Measurements from ENCODE around the gene PTGS1. TPM values are rescaled to one million over a fixed set of nuclear protein-coding genes. Genes with fewer than 3 reads are reported as not detected.

PTGS1 gene
- total RNA-seq, 4 donors from 2014 or later: 14.2 to 27.9 (median 20.2) TPM

DNA sequence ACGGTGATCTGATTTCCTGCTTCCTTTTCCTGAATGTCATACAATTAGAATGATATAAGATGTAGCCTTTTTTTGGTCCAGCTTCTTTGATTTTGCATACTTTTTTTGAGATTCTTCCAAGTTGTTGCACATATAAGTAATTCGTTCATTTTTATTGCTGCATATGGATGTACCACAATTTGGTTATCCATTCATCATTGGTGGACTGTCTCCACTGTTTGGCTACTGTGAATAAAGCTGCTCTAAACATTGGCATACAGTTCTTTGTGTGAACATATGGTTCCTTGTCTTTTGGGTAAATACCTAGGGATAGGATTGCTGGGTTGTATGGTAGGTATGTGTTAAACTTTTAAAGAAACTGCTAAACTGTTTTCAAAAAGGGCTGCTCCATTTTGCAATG, 54.3 kb downstream of the PTGS1 start:
- no peak overlapping the region for H3K27ac ChIP-seq
- H3K4me1 ChIP-seq: no peaks in the 10 kb centered on the region
- no peaks in the 10 kb centered on the region for H3K27me3 ChIP-seq
- H3K9me3 ChIP-seq: peaks cover 4 to 8% of the 10 kb centered on the region in 2 donors
- 30 to 43% methylated on average over 2 of the region's 2 CpGs for WGBS, 2 donors (ENCODE audit: low coverage in 1 of 2)
- H3K36me3 ChIP-seq: no peaks in the 10 kb centered on the region
- no peak for DNase-seq
- no peak overlapping the region for H3K4me3 ChIP-seq
- in situ Hi-C loops (cut with MboI; ENCODE audit: low pct_ligation_motif_present in 1 of 4, low pct_unique_long_range_greater_than_20kb in 1 of 4, low sequenced_read_pairs in 3 of 4) (no loop called here), intact Hi-C loops (cut with DNase I; ENCODE audit: low total_unique reads) (no loop called here)
- TF ChIP-seq POLR2AphosphoS5 (IDR thresholded peaks at IDR 0.05) (no peak), EP300 (IDR thresholded peaks at IDR 0.05; ENCODE audit: low read depth) (no peak), POLR2A (IDR thresholded peaks at IDR 0.05) (no peak)
- TF ChIP-seq, protein P1, sequence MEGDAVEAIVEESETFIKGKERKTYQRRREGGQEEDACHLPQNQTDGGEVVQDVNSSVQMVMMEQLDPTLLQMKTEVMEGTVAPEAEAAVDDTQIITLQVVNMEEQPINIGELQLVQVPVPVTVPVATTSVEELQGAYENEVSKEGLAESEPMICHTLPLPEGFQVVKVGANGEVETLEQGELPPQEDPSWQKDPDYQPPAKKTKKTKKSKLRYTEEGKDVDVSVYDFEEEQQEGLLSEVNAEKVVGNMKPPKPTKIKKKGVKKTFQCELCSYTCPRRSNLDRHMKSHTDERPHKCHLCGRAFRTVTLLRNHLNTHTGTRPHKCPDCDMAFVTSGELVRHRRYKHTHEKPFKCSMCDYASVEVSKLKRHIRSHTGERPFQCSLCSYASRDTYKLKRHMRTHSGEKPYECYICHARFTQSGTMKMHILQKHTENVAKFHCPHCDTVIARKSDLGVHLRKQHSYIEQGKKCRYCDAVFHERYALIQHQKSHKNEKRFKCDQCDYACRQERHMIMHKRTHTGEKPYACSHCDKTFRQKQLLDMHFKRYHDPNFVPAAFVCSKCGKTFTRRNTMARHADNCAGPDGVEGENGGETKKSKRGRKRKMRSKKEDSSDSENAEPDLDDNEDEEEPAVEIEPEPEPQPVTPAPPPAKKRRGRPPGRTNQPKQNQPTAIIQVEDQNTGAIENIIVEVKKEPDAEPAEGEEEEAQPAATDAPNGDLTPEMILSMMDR (IDR thresholded peaks at IDR 0.05): no peak

GRCh38 chr9:122426723-122427122, 55.9 kb downstream of the PTGS1 start:
- no peak for TF ChIP-seq POLR2A (IDR thresholded peaks at IDR 0.05)
- TF ChIP-seq, protein P1 (IDR thresholded peaks at IDR 0.05): no peak
- no peak overlapping the region for H3K27ac ChIP-seq
- no peak overlapping the region for H3K4me3 ChIP-seq
- no peak for DNase-seq
- intact Hi-C loops (cut with DNase I; ENCODE audit: low total_unique reads): no loop called here
- H3K27me3 ChIP-seq: no peaks in the 10 kb centered on the region
- in situ Hi-C loops (cut with MboI; ENCODE audit: low pct_ligation_motif_present in 1 of 4, low pct_unique_long_range_greater_than_20kb in 1 of 4, low sequenced_read_pairs in 3 of 4): no loop called here
- no peaks in the 10 kb centered on the region for H3K9me3 ChIP-seq
- H3K4me1 ChIP-seq: no peaks in the 10 kb centered on the region
- WGBS, 2 donors (ENCODE audit: low coverage in 1 of 2): 77 to 83% methylated on average over 3 of the region's 3 CpGs
- no peaks in the 10 kb centered on the region for H3K36me3 ChIP-seq

- no peak for DNase-seq
- 93% methylated on average over 1 of the region's 1 CpG; no CpG with 5 or more reads in 1 of the 2 donors for WGBS, 2 donors (ENCODE audit: low coverage in 1 of 2)
- Histone ChIP-seq H3K4me3 (no peak overlapping the region), H3K9me3 (no peaks in the 10 kb centered on the region), H3K36me3 (no peaks in the 10 kb centered on the region), H3K4me1 (no peaks in the 10 kb centered on the region), H3K27me3 (no peaks in the 10 kb centered on the region), H3K27ac (no peak overlapping the region)
- intact Hi-C loops (cut with DNase I; ENCODE audit: low total_unique reads) (no loop called here), in situ Hi-C loops (cut with MboI; ENCODE audit: low pct_ligation_motif_present in 1 of 4, low pct_unique_long_range_greater_than_20kb in 1 of 4, low sequenced_read_pairs in 3 of 4) (no loop called here)
- TF ChIP-seq EP300 (IDR thresholded peaks at IDR 0.05; ENCODE audit: low read depth) (no peak), POLR2A (IDR thresholded peaks at IDR 0.05) (no peak), POLR2AphosphoS5 (IDR thresholded peaks at IDR 0.05) (no peak)
- TF ChIP-seq, protein P1 (IDR thresholded peaks at IDR 0.05): no peak
These were observed 71.7 kb downstream of the PTGS1 start for GRCh38 chr9:122442568-122442967.

- Histone ChIP-seq H3K27me3 (no peaks in the 10 kb centered on the region), H3K36me3 (no peaks in the 10 kb centered on the region), H3K9me3 (no peaks in the 10 kb centered on the region), H3K4me3 (no peak overlapping the region), H3K27ac (no peak overlapping the region), H3K4me1 (no peaks in the 10 kb centered on the region)
- DNase-seq: no peak
- TF ChIP-seq POLR2AphosphoS5 (IDR thresholded peaks at IDR 0.05) (no peak), POLR2A (IDR thresholded peaks at IDR 0.05) (no peak), EP300 (IDR thresholded peaks at IDR 0.05; ENCODE audit: low read depth) (no peak)
- TF ChIP-seq, protein P1 (IDR thresholded peaks at IDR 0.05): no peak
- 57 to 66% methylated on average over 5 of the region's 5 CpGs for WGBS, 2 donors (ENCODE audit: low coverage in 1 of 2)
- in situ Hi-C loops (cut with MboI; ENCODE audit: low pct_ligation_motif_present in 1 of 4, low pct_unique_long_range_greater_than_20kb in 1 of 4, low sequenced_read_pairs in 3 of 4): no loop called here
- intact Hi-C loops (cut with DNase I; ENCODE audit: low total_unique reads): no loop called here
These were observed 73.4 kb downstream of the PTGS1 start for GRCh38 chr9:122444041-122444733.

Small RNA genes lying within 50 kb of the gene (small RNA-seq; reads per million reads assigned to genes)
- 0 reads per million in 4 donors for gene AL162424.1

Other genes with a start within 250 kb of the PTGS1 start
- gene NDUFA8, start 211.2 kb upstream of the PTGS1 start, total RNA-seq: 10 to 100 TPM; 16.1 to 59.5 (median 40.3) TPM
- gene MORN5, start 211.1 kb upstream of the PTGS1 start, total RNA-seq: 1 to 10 TPM in 2 of 4 donors, not detected in 2; 3.8 to 4.0 TPM
- 10 to 100 TPM in 1 of 4 donors, 1 to 10 TPM in 1, under 1 TPM in 1, not detected in 1; 0.68 to 12.7 (median 1.4) TPM for gene LHX6, start 142.1 kb upstream of the PTGS1 start, total RNA-seq
- 1 to 10 TPM in 3 of 4 donors, under 1 TPM in 1; 0.80 to 9.7 (median 4.6) TPM for gene RBM18, start 106.2 kb upstream of the PTGS1 start, total RNA-seq
- gene MRRF, start 106.1 kb upstream of the PTGS1 start, total RNA-seq: 100 to 1,000 TPM in 1 of 4 donors, 10 to 100 TPM in 3; 46.0 to 142 (median 53.6) TPM
- gene OR1J1, start 106.9 kb downstream of the PTGS1 start, total RNA-seq: not detected
- not detected for gene OR1J2, start 139.8 kb downstream of the PTGS1 start, total RNA-seq
- gene OR1J4, start 148.1 kb downstream of the PTGS1 start, total RNA-seq: not detected
- gene OR1N1, start 156.3 kb downstream of the PTGS1 start, total RNA-seq: not detected
- not detected for gene OR1N2, start 182.1 kb downstream of the PTGS1 start, total RNA-seq
- gene OR1L8, start 212.4 kb downstream of the PTGS1 start, total RNA-seq: not detected
- gene OR1Q1, start 243.7 kb downstream of the PTGS1 start, total RNA-seq: not detected